ENCODE measurements around the gene CXCL17. TPM values are rescaled to one million over a fixed set of nuclear protein-coding genes. Genes with fewer than 3 reads are reported as not detected.

Gene CXCL17
- total RNA-seq, 2 donors from 2014 or later: not detected

DNA sequence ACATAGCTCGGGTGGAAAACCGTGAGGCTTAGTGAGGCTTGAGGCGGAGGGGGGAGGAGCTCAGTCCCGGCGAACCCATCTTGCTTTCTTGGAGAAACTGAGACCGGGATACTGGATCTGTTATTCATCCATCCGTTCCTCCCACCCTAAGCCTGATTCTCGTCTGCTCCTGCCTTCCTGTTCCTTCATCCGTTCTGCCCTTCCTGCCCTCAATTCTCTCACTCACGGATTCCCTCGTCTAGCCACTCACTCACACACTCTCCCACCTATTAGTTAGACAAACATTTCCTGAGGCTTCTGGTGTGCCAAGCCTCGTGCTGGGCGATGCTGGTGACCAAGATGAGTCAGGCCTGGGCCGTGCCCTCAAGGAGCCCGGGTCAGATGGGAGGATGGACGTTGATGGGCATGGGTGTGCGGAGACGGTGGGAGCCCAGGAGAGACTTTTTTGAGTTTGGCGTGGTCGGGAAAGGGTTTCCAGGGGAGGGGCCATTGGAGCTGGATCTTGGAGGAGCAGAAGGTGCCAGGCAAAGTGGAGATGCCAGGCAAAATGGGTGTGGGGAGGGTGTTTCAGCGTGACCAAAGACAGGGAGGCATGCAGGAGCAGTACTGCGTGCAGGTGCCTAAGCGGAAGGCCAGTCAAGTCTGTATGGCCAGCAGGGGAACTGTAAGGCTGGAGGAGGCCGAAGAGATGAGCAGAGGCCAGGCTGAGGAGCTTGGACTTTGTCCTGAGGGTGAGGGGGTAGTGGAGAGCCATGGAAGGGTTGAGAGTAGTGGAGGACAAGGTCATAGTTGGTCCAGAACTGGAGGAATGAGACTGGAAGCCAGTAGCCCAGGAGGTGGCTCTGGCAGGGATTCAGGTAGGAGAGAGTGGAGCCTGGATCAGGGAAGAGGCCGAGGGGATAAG, 45.2 kb downstream of the CXCL17 start:
- Histone ChIP-seq H3K4me1 (peaks cover 0 to 29% of the 10 kb centered on the region in 2 donors), H3K9me3 (no peaks in the 10 kb centered on the region), H3K27ac (peak overlapping the region; percentile 86 to 90), H3K4me3 (peak overlapping the region; percentile 48 to 55), H3K27me3 (no peaks in the 10 kb centered on the region), H3K36me3 (no peaks in the 10 kb centered on the region)
- no peak for DNase-seq (ENCODE audit: low spot score)
- no peak for TF ChIP-seq CTCF (IDR thresholded peaks at IDR 0.05)

DNA sequence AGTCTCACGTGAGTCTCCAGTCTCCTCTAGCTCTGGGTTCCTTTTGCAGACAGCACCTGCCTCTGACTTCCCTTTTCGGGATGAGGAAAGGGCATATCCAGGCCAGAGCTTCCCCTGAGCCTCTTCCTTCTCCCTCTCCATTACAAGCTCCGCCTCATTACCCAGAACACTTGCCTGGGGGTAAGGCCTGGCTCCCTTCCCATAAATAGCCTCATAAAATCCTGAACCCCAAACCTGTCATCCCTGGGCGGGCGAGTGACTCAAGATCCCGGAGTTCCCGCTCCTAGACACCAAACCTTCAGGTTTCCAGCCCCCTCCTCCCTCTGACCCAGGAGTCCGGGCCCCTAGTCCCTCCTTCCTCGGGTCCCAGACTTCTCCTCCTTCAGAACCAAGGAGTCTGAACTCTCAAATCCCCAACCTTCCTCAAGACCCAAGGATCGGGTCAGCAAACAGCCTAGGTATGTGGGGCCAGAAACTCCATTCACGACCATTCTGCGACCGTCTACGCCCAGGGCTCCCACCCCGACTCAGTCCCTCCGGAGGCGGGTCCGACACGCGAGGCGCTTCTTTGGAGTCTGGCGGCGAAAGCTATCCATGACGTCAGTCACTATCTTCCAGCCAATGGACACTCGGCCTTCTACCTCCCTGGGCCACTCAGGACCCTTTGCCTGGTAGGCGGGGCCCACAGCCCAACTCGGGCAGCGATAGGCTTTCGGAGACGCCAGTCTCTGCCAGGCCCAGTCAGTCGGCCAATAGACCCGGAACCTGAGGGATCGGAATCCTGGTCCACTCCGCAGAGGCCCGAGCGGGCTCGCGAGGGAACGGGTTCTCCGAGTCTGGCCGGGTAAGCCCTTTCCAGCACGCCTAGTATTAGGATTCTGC, 46.1 kb downstream of the CXCL17 start:
- H3K9me3 ChIP-seq: no peaks in the 10 kb centered on the region
- TF ChIP-seq CTCF (IDR thresholded peaks at IDR 0.05): no peak
- no peaks in the 10 kb centered on the region for H3K27me3 ChIP-seq
- no peaks in the 10 kb centered on the region for H3K36me3 ChIP-seq
- H3K27ac ChIP-seq: peak overlapping the region; percentile 86 to 90
- peak; percentile 99 for DNase-seq (ENCODE audit: low spot score)
- peak overlapping the region; percentile 48 to 55 for H3K4me3 ChIP-seq
- peaks cover 0 to 22% of the 10 kb centered on the region in 2 donors for H3K4me1 ChIP-seq

DNA sequence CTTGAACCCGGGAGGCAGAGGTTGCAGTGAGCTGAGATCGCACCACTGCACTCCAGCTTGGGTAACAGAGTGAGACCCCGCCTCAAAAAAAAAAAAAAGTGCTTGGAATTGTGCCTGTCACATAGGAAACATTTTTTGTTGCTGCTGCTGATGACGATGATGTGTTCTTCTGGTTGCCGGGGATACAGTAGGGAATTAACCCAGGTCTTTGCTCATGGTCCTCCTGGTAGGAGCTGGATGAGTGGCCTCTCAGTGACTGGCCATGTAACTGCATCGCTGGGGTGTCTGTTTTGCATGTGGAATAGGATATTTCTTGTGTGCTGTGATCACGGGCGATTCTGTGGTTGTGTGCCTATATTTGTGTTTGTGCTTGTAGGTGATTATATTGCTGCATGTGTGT, 48.0 kb downstream of the CXCL17 start:
- no peak for DNase-seq (ENCODE audit: low spot score)
- H3K36me3 ChIP-seq: no peaks in the 10 kb centered on the region
- TF ChIP-seq CTCF (IDR thresholded peaks at IDR 0.05): no peak
- H3K9me3 ChIP-seq: no peaks in the 10 kb centered on the region
- no peak overlapping the region for H3K4me3 ChIP-seq
- no peaks in the 10 kb centered on the region for H3K27me3 ChIP-seq
- H3K27ac ChIP-seq: no peak overlapping the region
- peaks cover 0 to 14% of the 10 kb centered on the region in 2 donors for H3K4me1 ChIP-seq

- no peak overlapping the region for H3K27ac ChIP-seq
- no peaks in the 10 kb centered on the region for H3K9me3 ChIP-seq
- H3K27me3 ChIP-seq: peaks cover 0 to 4% of the 10 kb centered on the region in 2 donors
- peaks cover 0 to 9% of the 10 kb centered on the region in 2 donors for H3K4me1 ChIP-seq
- no peaks in the 10 kb centered on the region for H3K36me3 ChIP-seq
- TF ChIP-seq CTCF (IDR thresholded peaks at IDR 0.05): no peak
- H3K4me3 ChIP-seq: no peak overlapping the region
- DNase-seq (ENCODE audit: low spot score): no peak
Observed at GRCh38 chr19:42392165-42392564, 50.6 kb downstream of the CXCL17 start.

GRCh38 chr19:42389899-42390298, 52.8 kb downstream of the CXCL17 start, which contains the start of gene CNFN:
CNFN (minus strand) TSS chr19:42390297; CDS start chr19:42389037, 1,260 bp downstream.
- Histone ChIP-seq H3K36me3 (no peaks in the 10 kb centered on the region), H3K27me3 (peaks cover 0 to 4% of the 10 kb centered on the region in 2 donors), H3K9me3 (no peaks in the 10 kb centered on the region), H3K4me1 (peaks cover 0 to 10% of the 10 kb centered on the region in 2 donors), H3K4me3 (no peak within 1 kb of the TSS), H3K27ac (no peak within 1 kb of the TSS)
- no peak for DNase-seq (ENCODE audit: low spot score)
- no peak for TF ChIP-seq CTCF (IDR thresholded peaks at IDR 0.05)
